A549 (cell line): ENCODE data around the gene HOXD10. TPM values are rescaled to one million over a fixed set of nuclear protein-coding genes. Genes with fewer than 3 reads are reported as not detected.

Experiments
- ATAC-seq, 2 experiments: fragments of 200-7000 bp in 1 of 2; fragments of >200 bp in 1 of 2; cut with Nextera tagmentation in 1 of 2; cut with Tn5 transposase in 1 of 2; 3 replicates each; pipeline versions ENCODE4 v1.8.0 to v1.9.1; 2018 to 2020; ENCODE audit warnings: mild to moderate bottlenecking in 1 of 2, moderate library complexity in 1 of 2
- CTCF ChIA-PET: fragments of 300-600 bp; sonication (Branson Sonifier 250); formaldehyde crosslinking; extraction: SDS; loops from one replicate; lab custom pipeline; 2021; ENCODE audit warnings: antibody characterized with exemption, inconsistent platforms; lab: Yijun Ruan, JAX
- POLR2A ChIA-PET: fragments of 350-600 bp; formaldehyde crosslinking; extraction: SDS; loops from one replicate; lab custom pipeline; 2021; ENCODE audit warnings: antibody characterized with exemption, inconsistent platforms; lab: Yijun Ruan, JAX
- DNase-seq, 2 experiments: peaks; one replicate each; pipeline versions ENCODE4 v3.0.0 to v3.0.0-alpha.2; 2011 to 2016; ENCODE audit warnings: low read depth in 1 of 2, low spot score in 1 of 2
- FAIRE-seq: peaks from 2 replicates; lab custom pipeline; 2011; peaks lifted over from hg19 to GRCh38; lab: Jason Lieb, UNC
- H3K27ac ChIP-seq, 2 experiments: fragments of >200 bp; sonication (Bioruptor Twin); formaldehyde crosslinking; 3 replicates each; pipeline ENCODE4 v1.5.1; 2016 to 2017
- H3K4me1 ChIP-seq: fragments of >200 bp; sonication (Bioruptor Twin); formaldehyde crosslinking; 3 replicates; pipeline ENCODE4 v1.6.1; 2016
- H3K4me2 ChIP-seq: fragments of >200 bp; sonication (Bioruptor Twin); formaldehyde crosslinking; 3 replicates; pipeline ENCODE4 v1.6.1; 2016
- H3K4me3 ChIP-seq: fragments of >200 bp; sonication (Bioruptor Twin); formaldehyde crosslinking; 3 replicates; pipeline ENCODE4 v1.5.1; 2016
- H3K9me3 ChIP-seq: fragments of >200 bp; sonication (Bioruptor Twin); formaldehyde crosslinking; 3 replicates; pipeline ENCODE4 v1.6.1; 2016
- CBX2 ChIP-seq: fragments of 200-600 bp; sonication (generic); IDR thresholded peaks from 2 replicates; pipeline ENCODE4 v1.6.1; 2016; ENCODE audit warnings: low read depth, mild to moderate bottlenecking, borderline replicate concordance
- CBX8 ChIP-seq: fragments of 200-600 bp; sonication (generic); IDR thresholded peaks from 2 replicates; pipeline ENCODE4 v1.6.1; 2016
- CEBPB ChIP-seq, 2 experiments: fragments of >200 bp in 1 of 2; sonication (Bioruptor Twin) in 1 of 2; formaldehyde crosslinking in 1 of 2; IDR thresholded peaks; 2 replicates each; pipeline ENCODE4 v1.6.1; 2012 to 2016
- CHD4 ChIP-seq: fragments of 200-600 bp; sonication (generic); IDR thresholded peaks from 2 replicates; pipeline ENCODE4 v1.6.1; 2016; ENCODE audit warnings: antibody characterized with exemption, mild to moderate bottlenecking, borderline replicate concordance
- EHMT2 ChIP-seq: fragments of 200-600 bp; sonication (generic); IDR thresholded peaks from 2 replicates; pipeline ENCODE4 v1.6.1; 2016; ENCODE audit warnings: antibody characterized with exemption, low read depth, mild to moderate bottlenecking, moderate library complexity
- FOSB ChIP-seq: fragments of 250-450 bp; sonication (Bioruptor Pico); IDR thresholded peaks from 2 replicates; pipeline ENCODE4 v1.5.0; 2020; ENCODE audit warnings: mild to moderate bottlenecking, moderate library complexity
- FOXS1 ChIP-seq: fragments of 250-450 bp; sonication (Bioruptor Pico); IDR thresholded peaks from 2 replicates; pipeline ENCODE4 v1.5.0; 2020; ENCODE audit warnings: mild to moderate bottlenecking, moderate library complexity
- HDAC2 ChIP-seq: fragments of 200-600 bp; sonication (generic); IDR thresholded peaks from 2 replicates; pipeline ENCODE4 v1.6.1; 2016
- HEYL ChIP-seq: fragments of 250-450 bp; sonication (Bioruptor Pico); IDR thresholded peaks from 2 replicates; pipeline ENCODE4 v1.8.0; 2021; ENCODE audit warnings: mild to moderate bottlenecking, moderate library complexity
- KDM5A ChIP-seq: fragments of 200-600 bp; sonication (generic); IDR thresholded peaks from 2 replicates; pipeline ENCODE4 v1.6.1; 2016; ENCODE audit warnings: antibody characterized with exemption, mild to moderate bottlenecking
- NR3C1 ChIP-seq: fragments of >200 bp; sonication (Bioruptor Twin); formaldehyde crosslinking; IDR thresholded peaks from 3 replicates; pipeline ENCODE4 v1.6.1; 2017
- PHF8 ChIP-seq: fragments of 200-600 bp; sonication (generic); IDR thresholded peaks from 2 replicates; pipeline ENCODE4 v1.6.1; 2016; ENCODE audit warnings: low read depth, mild to moderate bottlenecking, antibody characterized with exemption, moderate library complexity, borderline replicate concordance
- POLR2AphosphoS2 ChIP-seq: conservative IDR thresholded peaks from 2 replicates; pipeline ENCODE4 v1.6.1; 2012; ENCODE audit warnings: low read length, improper control_type of control experiment, inconsistent platforms
- RARB ChIP-seq: fragments of 250-450 bp; sonication (Bioruptor Pico); IDR thresholded peaks from 2 replicates; pipeline ENCODE4 v1.8.0; 2021; ENCODE audit warnings: mild to moderate bottlenecking, moderate library complexity
- RFX5 ChIP-seq: fragments of 450-650 bp; IDR thresholded peaks from 2 replicates; pipeline ENCODE4 v1.7.1; 2014; ENCODE audit warnings: antibody characterized with exemption, mild to moderate bottlenecking, moderate library complexity
- TP53 ChIP-seq: fragments of 250-450 bp; sonication (Bioruptor Pico); IDR thresholded peaks from 2 replicates; pipeline ENCODE4 v1.5.0; 2021; ENCODE audit warnings: mild to moderate bottlenecking, moderate library complexity
- ZC3H11A ChIP-seq: fragments of 450-650 bp; IDR thresholded peaks from 2 replicates; pipeline ENCODE4 v1.6.1; 2014; ENCODE audit warnings: antibody characterized with exemption, mild to moderate bottlenecking
- WGBS: methylation state at CpG from one replicate; pipeline ENCODE4 v1.1.6; 2017; ENCODE audit errors: missing lambda C conversion rate; 5-methylcytosine and 5-hydroxymethylcytosine counted together
- polyA plus RNA-seq, 4 experiments: library from polyadenylated mRNA; depleted of rRNA in 3 of 4; stranded (reverse); fragments of >200 nt; fragmentation: RNase III in 1 of 4; extraction: RNeasy Plus Mini Kit Qiagen cat#74134 plus additional on column Dnase treatment in 1 of 4; gene quantifications; 2 replicates in 3 of 4; 3 replicates in 1 of 4; pipeline ENCODE4 v1.2.3, GENCODE V29; 2011 to 2017
- TF ChIP-seq, protein P1 (sequence below): IDR thresholded peaks from 2 replicates; pipeline ENCODE4 v1.6.1; 2012
- TF ChIP-seq, protein P2 (sequence below): fragments of >200 bp; sonication (Bioruptor Twin); formaldehyde crosslinking; IDR thresholded peaks from 3 replicates; pipeline ENCODE4 v1.5.1; 2016
- TF ChIP-seq, protein P3 (sequence below): fragments of >200 bp; sonication (Bioruptor Twin); formaldehyde crosslinking; IDR thresholded peaks from 3 replicates; pipeline ENCODE4 v1.6.1; 2016
- TF ChIP-seq, protein P4 (sequence below): fragments of 450-650 bp; IDR thresholded peaks from 2 replicates; pipeline ENCODE4 v1.6.1; 2014; ENCODE audit warnings: antibody characterized with exemption

Gene HOXD10
- polyA plus RNA-seq, 2 of the 4 experiments (the other 2 are of a cell fraction), result 4.3 to 4.8 TPM

DNA sequence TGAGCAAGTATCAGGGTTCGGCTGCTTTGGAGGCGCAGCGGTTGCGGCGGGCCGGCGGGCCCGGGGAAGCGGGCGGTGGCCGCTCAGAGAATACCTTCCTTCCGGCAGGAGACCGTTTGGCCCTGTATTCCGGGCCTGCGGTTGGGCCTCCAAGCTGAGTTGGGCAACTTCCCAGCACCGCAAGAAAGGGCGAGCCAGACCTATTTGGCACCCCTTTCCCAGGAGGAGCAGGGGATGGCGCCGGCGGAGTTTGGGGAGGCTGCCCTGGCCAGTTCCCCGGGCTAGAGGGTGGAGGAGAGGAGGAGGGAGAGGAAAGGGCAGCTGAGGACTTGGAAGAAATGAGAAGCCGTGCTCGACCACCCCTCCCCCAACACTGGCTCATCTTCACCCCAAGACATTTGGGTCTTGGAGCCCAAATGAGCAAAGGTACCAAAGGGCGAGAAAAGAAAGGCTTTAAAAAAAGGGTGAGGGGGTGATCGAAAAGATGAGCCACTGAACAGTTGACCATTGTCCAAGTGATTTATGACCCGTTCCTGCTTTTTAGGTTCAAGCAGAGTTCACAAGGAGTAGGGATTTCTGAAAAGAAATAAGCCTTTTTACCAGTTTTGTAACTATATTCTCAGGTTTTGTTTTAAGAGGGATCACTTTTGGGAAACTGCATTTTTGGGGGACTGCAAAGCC, 48.9 kb downstream of the HOXD10 start:
- no peak for ATAC-seq

DNA sequence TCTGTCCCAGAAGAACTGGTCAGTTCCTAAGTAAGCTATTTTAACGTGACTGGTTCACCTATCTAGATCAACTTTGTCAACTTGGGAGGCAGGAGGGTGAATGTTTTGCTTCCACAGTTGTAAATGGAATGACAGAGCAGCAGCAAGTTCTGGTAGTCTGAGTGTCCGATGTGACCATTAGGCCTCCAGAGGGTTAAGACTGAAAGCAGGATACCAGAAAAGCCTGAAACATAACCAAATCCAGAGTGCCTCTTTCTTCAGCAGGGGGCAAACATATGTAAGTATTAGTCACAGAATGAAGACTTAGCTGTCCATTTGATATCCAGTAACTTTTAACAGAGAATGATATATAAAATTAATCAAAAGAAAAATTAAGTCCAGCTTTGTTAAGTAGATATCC, 49.7 kb downstream of the HOXD10 start:
- ATAC-seq, result no peak
- no peak for FAIRE-seq

More for the DNA sequence above, 48.9 kb downstream of the HOXD10 start:
- H3K9me3 ChIP-seq, result no peaks in the 10 kb centered on the region
- no peak overlapping the region for H3K27ac ChIP-seq
- no peak for DNase-seq
- 83% methylated on average over 22 of the region's 26 CpGs for WGBS
- FAIRE-seq, result no peak
- POLR2A ChIA-PET, result no interaction called here
- no peak overlapping the region for H3K4me2 ChIP-seq
- CTCF ChIA-PET, result interaction anchor here (0.6 to 1.6 kb wide), 3 partner anchors 51 to 473 kb away, joined by 3 to 6 read pairs (median 4); no protein-coding TSS in a partner anchor
- no peaks in the 10 kb centered on the region for H3K4me1 ChIP-seq
- no peak for TF ChIP-seq CHD4
- no peak for TF ChIP-seq NR3C1
- TF ChIP-seq ZC3H11A, result no peak
- no peak for TF ChIP-seq FOXS1 (CRISPR knock-in tag)
- TF ChIP-seq, protein P1, sequence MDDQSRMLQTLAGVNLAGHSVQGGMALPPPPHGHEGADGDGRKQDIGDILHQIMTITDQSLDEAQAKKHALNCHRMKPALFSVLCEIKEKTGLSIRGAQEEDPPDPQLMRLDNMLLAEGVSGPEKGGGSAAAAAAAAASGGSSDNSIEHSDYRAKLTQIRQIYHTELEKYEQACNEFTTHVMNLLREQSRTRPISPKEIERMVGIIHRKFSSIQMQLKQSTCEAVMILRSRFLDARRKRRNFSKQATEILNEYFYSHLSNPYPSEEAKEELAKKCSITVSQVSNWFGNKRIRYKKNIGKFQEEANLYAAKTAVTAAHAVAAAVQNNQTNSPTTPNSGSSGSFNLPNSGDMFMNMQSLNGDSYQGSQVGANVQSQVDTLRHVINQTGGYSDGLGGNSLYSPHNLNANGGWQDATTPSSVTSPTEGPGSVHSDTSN, result no peak
- TF ChIP-seq CBX8, result no peak
- TF ChIP-seq CEBPB (IDR thresholded peaks at IDR 0.05), result no peak
- TF ChIP-seq, protein P2, sequence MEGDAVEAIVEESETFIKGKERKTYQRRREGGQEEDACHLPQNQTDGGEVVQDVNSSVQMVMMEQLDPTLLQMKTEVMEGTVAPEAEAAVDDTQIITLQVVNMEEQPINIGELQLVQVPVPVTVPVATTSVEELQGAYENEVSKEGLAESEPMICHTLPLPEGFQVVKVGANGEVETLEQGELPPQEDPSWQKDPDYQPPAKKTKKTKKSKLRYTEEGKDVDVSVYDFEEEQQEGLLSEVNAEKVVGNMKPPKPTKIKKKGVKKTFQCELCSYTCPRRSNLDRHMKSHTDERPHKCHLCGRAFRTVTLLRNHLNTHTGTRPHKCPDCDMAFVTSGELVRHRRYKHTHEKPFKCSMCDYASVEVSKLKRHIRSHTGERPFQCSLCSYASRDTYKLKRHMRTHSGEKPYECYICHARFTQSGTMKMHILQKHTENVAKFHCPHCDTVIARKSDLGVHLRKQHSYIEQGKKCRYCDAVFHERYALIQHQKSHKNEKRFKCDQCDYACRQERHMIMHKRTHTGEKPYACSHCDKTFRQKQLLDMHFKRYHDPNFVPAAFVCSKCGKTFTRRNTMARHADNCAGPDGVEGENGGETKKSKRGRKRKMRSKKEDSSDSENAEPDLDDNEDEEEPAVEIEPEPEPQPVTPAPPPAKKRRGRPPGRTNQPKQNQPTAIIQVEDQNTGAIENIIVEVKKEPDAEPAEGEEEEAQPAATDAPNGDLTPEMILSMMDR, result no peak
- no peak for TF ChIP-seq TP53
- no peak for TF ChIP-seq KDM5A
- TF ChIP-seq PHF8, result no peak
- no peak for TF ChIP-seq HEYL
- TF ChIP-seq, protein P3, sequence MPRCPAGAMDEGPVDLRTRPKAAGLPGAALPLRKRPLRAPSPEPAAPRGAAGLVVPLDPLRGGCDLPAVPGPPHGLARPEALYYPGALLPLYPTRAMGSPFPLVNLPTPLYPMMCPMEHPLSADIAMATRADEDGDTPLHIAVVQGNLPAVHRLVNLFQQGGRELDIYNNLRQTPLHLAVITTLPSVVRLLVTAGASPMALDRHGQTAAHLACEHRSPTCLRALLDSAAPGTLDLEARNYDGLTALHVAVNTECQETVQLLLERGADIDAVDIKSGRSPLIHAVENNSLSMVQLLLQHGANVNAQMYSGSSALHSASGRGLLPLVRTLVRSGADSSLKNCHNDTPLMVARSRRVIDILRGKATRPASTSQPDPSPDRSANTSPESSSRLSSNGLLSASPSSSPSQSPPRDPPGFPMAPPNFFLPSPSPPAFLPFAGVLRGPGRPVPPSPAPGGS, result no peak
- no peak for TF ChIP-seq CBX2
- no peak overlapping the region for H3K4me3 ChIP-seq

More for the DNA sequence above, 49.7 kb downstream of the HOXD10 start:
- WGBS, result 47% methylated on average over 2 of the region's 2 CpGs
- DNase-seq, result no peak
- Histone ChIP-seq H3K9me3 (no peaks in the 10 kb centered on the region), H3K27ac (no peak overlapping the region), H3K4me1 (no peaks in the 10 kb centered on the region), H3K4me2 (no peak overlapping the region), H3K4me3 (no peak overlapping the region)
- CTCF ChIA-PET, result interaction anchor here (2.0 to 2.3 kb wide), 2 partner anchors 26 to 472 kb away, joined by 8 to 10 read pairs; no protein-coding TSS in a partner anchor
- TF ChIP-seq, protein P3, result no peak
- TF ChIP-seq, protein P4, sequence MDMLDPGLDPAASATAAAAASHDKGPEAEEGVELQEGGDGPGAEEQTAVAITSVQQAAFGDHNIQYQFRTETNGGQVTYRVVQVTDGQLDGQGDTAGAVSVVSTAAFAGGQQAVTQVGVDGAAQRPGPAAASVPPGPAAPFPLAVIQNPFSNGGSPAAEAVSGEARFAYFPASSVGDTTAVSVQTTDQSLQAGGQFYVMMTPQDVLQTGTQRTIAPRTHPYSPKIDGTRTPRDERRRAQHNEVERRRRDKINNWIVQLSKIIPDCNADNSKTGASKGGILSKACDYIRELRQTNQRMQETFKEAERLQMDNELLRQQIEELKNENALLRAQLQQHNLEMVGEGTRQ, result no peak
- TF ChIP-seq RARB (CRISPR knock-in tag) (no peak), HDAC2 (no peak), RFX5 (no peak), FOSB (no peak), POLR2AphosphoS2 (no peak), HEYL (no peak), EHMT2 (no peak)
- POLR2A ChIA-PET, result no interaction called here
